ENCODE results near the gene BACH2.

Gene BACH2

DNA sequence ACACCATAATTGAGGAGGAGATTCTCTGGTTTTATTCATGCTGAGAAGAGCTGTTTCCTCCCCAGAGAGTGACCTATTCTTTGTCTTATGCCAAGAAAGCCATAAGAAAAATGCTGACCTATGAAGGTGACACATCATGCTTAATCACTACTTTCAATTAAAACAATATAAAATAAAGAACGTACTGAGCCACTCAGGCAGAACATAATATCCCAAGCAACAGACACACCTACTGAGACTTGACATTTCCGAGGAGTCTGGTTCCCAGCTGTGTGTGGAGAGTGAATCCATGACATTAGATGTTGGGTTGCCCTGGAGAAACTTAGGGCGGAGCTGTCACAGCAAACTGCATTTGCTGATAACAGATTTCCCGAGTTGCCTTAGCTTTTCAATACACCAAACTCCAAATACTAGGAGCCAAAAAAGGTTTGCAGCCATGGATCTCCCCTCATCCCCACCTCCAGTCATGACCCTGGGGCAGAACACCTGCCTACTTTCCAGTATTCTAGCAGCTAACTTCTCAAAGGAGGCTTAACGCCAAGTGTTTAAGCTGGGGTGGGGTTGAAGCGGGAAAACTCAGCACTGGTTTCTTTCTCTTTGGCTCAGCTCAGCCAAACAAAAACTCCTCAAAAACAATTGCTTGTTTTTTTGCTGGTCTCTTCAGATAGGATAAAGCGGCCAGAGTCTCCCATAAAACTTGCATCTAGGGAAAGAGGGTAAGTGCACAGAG lies 92.2 kb downstream of the BACH2 start:
- DNase-seq = no peak

DNA sequence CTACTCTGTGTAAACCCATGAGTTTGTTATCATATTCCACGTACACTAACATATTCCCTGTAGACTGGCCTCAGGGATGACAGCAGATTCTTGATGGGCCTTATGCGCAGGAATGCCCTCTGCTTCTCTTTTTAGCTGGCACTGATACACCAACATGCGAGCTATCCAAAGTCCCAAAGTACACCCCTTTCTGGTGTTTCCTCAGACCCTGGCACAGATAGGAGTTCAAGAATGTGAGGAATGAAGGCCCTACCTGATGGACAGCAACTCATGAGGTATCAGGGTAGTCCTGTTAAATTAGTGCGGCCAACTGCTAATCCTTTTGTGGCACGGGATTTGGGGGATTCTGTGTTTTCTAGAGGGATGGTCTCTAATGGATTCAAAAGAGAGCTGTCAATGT lies 93.0 kb downstream of the BACH2 start:
- DNase-seq = no peak

DNA sequence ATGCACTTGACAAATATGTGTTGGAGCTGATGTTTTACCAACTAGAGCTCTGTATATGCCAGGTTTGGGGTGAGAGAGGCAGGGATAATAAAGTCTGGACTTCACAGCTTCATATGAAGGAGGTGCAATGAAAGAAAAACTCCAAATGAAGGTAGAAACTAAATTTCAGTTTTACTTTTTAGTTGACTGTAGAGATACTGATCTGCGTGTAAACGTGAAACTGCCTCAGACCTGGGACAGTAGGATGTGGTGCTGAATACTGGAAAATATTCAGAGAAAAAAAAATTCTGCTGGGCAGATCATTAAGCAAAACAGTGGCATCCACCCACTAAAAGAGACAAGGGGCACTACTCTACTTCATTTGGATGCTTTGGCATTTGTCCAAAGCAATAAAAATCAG lies 94.5 kb downstream of the BACH2 start:
- no peak for DNase-seq

DNA sequence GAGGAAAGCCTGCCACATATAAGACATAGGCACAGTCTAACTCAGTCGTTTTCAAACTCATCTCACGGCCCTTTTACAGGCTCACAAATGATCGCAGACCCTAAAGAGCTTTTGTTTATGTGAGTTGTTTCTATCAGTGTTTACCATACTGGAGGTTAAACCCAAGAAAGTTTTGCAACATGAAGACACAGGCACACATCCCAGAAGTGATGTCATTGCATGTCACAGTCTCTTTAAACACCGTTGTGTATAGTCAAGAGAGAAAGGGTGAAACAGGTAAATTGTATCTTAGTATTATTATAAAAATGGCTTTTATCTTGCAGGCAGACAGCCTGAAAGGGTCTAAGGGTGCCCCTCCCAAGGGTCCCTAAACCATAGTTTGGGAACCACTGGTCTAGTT lies 96.7 kb downstream of the BACH2 start:
- no peak for DNase-seq

DNA sequence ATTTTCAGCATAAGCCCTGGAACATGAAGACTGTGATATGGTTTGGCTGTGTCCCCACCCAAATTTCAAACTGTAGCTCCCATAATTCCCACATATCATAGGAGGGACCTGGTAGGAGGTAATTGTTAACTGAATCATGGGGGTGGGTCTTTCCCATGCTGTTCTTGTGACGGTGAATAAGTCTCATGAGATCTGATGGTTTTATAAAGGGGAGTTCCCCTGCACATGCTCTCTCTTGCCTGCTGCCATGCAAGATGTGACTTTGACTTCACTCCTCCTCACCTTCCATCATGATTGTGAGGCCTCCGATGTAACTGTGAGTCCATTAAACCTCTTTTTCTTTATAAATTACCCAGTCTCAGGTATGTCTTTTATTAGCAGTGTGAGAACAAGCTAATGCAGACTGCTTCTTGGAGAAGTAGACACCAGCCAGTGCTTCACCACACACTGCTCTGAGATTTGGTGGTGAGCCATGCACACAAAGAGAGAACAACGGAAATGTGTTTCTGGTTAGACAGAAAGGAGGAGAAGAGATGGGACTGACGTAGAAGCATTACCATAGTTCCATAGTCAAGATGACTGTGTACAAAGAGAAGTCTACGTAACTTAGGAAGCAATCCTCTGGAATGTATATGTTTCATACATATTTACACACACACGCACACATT lies 97.8 kb downstream of the BACH2 start:
- DNase-seq = no peak

DNA sequence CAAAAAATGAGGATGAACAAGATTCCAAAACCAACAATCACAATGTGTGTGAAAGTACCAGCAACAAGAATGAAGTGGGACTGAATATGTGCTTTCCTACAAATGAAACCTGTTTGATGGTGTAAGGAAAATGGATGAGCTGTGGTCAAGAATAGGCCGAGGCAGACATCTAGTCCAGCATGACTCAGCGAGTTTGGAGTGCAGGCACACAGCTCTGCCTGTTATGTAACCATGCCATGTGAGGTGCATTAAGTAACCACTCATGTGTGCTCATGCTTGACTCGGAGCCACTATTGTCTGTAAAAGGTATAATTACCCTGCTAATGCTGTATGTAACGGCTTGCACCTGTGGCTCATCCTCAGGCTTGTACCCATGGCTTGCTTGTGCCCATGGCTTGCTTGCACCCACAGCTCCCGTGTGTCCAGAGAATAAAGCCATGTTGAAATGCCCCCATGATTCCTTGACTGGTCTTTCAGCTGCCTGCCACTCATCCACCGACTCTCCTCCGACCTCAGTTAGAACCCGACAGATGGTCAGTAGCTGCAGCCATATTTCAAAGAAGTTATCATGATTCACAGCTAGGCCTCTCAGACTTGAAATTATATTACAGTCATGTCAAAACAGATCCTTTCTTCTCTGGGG lies 98.7 kb downstream of the BACH2 start:
- DNase-seq = no peak

DNA sequence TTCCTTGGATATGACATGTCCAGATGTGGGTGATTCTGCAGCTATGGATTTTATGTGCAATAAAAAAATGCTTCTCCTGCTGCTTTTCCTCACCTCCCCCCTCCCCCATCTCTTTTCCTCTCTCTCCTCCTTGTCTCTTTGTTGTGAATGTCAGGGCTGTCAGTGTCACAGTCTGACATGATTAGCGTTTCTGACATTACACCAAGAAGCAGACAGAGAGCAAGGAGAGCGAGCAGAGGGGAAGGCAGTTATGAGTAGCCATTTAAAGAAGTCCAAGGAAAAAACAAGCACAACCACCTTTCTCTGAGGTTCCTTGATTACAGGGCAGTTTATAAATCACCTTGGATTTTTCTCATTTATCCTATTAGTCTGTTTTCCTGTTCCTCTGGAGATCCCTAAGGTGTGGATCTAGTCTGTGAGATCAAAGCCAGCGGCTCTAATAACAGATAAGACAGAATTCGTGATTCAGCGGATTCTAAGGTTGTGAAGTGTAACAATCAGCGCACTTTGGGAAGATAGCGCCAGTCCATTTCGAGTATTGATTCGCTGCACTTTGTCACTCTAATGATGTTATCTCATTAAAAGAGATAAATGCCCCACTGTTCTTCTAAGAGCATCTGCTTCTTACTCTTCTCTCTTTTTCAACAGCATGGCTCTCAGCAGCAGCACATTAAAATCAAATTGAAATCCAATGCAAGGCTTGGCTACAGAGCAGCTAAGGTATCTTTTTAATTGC lies 101.4 kb downstream of the BACH2 start:
- DNase-seq = no peak

DNA sequence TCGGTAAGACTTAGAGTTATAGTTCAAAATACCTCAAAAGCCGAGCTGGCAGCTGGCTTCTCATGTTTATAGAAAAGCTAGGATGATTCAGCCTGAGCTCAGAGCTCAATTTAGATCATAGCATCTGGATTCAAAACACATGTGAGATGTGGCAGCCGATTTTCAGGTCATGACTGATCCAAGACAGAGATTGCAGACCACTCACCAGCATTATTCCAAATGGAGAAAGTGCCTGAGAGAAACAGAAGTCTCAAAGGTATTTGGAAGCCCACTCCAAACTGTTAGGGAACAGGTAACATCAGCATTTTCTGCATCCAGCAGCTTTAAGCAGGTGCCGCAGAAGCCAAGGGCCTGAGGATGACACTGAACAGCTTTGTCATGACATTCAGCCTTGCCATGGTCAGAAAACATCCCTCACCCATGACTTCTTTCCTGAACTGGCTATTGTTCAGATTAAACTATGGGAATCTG lies 102.2 kb downstream of the BACH2 start:
- DNase-seq = no peak

DNA sequence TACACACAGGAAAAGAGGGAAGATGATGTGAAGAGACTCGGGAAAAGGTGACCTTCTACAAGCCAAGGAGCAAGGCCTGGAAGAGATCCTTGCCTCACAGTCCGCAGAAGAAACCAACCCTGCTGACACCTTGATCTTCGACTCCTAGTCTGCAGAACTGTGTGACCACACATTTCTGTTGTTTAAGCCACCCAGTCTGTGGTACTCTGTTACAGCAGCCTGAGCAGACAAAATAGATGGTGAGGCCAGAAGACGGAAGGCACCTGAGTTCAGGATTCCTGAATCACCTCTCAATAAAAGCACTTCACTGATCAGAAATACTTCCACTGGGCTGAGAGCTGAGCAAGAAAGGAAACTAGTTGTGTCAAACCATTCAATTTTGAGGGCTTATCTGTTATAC lies 103.3 kb downstream of the BACH2 start:
- no peak for DNase-seq

DNA sequence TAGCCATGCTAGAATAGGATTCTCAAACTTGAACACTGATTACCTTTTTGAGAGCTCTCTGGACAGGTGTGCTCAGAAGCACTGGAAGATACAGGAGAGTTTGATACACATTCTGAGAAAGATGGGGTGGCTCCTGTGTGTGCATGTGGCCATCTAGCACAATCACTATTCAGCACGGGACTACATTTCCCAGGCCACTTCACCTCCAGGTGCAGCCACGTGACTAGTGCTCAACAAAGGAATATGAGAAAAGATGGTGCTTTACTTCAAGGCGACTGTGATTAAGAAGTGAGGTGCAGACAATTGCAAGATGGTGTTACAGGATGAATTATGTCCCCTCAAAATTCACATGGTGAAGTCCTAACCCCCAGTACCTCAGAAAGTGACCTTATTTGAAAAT lies 103.8 kb downstream of the BACH2 start:
- DNase-seq = no peak

DNA sequence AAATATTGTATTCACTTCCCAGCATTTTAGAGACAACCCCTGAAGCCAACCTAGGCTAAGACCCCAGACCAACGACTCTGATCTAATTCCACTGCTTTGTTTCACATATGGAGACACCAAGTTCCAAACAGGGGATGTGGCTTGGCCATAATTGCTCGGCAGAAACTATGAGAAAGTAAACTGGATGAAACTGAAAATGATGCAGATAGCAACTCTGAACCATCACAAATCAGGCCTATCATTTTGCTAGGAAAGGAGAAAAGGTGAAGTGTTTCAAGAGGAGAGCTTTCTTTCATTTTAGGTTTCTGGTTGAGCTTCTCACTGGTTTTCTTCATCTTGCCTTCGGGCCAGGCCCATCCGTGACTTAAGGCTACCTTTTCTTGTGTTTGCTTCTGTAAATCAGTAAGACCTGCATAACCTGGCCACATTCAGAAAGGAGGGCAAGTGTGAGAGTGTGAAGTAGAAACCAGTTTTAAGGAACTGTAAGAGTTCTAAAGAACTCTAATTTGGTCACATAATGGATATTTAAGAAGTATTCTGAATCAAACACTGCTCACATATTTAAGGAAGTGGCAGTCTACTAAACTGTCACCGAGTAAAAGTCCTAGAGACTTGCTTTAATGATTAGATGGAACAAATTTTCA lies 105.8 kb downstream of the BACH2 start:
- DNase-seq = no peak

DNA sequence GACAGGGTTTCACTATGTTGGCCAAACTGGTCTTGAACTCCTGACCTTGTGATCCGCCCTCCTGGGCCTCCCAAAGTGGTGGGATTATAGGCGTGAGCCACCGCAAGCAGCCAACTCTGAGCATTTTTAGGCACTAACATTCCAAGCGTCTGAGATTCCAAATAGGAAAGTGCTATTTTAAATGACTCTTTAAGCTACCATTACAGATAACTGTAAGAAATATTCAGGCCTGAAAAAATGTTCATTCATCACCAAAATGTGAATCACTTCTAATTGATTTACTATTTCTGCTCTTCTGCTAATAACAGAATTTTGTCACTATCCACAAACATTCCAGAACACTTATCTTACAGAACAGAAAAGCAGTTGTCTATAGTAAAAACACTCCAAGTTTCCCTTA lies 106.5 kb downstream of the BACH2 start:
- no peak for DNase-seq

DNA sequence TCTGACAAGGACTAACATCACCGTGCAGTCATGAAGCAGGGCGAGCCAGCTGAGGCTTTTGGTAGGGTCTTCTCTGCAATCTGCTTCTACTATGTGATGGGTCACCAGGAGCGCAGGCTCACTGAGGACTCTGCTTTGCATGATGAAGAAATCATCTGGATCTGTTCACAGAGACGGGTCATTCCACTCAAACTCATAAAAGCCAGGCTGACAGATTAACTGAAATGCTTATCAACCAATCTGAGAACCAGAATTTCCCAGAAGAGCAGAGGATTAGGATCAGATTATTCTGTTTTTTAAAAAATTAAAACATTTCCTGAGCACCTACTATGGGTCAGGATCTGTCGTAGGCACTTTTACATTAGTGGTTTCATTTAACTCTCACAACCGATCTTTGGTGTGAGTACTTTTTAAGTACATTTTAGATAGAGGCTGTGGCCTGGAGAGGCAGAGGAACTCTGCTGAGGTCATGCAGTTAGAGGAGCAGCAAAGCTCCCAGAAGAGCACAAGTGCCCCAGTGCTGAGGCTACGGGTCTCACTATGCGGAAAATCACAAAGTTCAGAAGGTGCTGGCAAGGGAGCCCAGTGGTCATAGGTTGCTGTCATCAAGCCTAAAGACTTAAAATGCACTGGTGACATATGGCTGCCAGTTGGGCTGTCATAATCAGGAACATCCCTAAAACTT lies 109.1 kb downstream of the BACH2 start:
- DNase-seq = no peak

DNA sequence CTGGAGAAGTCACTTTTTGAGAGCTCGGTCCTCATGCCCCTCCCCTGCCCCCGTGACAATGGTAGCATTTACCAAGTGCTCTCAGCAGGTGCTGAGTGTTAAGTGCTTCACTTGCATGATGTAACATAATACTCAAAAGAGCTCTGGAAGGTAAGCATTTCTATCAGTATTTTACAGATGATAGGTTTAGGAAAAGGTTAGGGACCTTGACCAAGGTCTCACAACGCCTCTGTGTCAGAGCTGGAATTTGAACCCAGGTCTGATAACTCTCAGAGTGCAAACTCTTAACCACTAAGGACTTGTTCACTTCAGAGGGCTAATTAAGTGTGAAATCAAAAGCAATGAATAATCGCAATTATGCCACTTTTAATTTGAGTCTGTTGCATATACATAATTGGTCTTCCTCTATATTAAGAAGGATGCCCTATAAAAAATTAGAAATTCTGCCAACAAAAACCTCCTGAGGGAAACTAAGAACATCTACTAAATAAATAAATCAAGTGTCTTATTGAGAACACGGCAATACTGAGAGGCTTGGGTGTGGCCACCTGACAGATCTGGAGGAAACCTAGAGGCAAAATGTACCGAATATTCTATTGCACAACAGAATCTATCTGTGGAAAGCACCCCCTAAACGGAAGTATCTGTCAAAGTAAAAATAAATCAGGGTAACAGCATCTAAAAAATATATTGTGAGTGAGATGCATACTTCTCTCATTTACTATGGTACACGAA lies 109.8 kb downstream of the BACH2 start:
- no peak for DNase-seq

DNA sequence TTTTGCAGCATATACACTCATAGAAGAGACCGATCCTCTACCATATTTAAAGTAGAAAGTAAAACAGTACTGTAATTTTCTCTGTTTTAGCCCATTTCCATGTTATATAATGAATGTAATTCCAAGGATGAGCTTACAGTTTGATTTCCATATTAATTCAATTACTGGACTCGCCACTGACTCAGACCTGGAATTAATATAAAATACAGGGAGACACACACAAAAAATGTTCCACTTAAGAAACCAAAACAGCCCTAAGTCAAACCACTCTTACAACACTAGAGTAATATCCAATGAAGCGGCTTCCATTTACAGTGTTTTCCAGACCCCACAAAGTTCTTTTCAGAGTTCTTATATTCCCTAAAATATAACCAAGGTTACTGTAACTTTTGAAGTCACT lies 110.6 kb downstream of the BACH2 start:
- no peak for DNase-seq

DNA sequence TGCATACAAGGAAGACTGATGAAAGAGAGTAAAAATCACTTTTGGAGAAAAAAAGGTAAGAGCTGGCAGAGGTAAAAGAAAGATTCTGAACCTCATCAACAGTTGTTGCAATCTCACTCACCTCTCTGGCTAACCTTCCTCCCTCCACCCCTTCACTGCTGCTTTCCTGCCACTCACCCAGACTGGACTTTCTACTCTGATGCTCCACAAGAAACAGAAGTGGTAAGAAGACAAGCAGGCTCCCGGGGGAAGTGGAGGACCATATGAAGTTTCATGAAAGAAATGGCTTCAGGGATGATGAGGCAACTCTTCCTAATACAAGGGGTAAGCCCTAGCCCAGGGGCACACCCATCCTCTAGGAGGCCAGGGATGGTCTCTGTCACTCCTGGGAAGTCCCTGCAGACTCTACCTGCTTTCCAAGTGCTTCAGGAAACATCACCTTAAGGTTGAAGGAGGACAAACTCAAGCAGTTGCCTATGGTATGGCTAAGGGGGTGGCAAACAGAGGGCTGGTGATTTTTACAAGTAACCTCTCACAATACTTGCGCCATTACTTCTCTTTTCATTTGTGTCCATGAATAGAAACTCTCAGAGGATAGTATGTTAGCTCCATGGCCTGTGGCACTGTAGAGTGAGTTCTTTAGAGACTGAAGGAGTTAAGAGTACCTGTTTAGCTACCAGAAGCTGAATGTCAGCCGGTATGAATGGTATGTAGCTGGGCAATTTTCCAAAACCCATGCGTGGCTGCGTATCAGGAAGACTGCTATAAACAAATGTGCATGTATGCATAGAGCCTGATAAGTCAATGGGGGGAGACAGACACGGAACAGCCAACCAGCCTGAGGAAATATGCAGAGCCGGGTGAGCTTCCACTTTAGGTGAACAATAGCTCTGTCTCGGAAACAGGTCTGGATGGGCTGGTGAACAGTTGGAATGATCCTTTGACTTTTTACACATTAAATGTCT lies 112.0 kb downstream of the BACH2 start:
- DNase-seq = no peak

DNA sequence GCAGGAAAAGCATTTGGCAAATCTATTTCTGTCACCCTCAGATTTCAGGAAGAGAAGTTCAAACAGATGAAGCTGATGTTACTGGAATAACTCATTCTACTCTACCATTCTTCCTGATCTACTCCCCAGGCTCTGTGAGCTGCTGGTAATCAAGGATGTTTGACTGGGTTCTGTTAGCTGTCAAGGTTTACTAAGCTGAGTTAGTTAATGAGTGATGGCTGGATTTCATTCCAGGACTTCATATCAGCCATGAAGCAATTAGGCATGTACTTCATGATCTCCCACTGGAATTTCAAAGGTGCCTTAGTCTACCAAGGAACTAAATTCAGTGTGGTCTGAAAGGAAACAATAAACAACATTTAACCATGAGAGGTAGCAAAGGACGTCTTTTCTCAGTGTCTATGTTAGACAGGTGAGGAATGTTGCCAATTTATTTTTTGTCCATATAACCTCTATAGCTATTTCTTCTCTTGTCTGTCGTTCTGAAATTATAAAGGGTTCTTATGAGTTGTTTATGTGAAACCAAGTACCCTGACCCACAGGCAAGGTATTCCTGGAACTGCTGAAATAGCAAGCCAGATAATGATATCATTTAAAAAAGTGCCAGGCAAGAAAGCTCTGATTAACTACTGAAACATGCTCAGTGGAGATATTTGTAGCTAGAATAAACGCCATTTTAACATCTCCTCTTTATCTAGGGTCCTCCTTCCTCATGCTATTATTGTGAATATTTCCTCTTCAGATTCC lies 112.9 kb downstream of the BACH2 start:
- no peak for DNase-seq

DNA sequence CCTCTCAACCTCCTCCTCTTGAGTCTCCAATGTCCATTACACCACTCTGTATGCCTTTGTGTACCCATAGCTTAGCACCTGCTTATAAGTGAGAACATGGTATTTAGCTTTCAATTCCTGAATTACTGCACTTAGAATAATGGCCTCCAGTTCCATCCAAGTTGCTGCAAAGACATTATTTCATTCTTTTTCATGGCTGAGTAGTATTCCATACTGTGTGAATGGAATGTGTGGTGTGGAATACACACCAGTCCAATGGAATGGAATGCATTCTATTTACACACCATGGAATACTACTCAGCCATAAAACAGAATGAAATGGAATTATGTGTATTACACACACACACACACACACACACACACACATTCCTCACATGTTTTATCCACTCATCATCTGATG lies 116.1 kb downstream of the BACH2 start:
- no peak for DNase-seq
